ENCODE results near the gene RAB6B.

RAB6B gene

GRCh38 chr3:133835961-133836360 is 59.7 kb downstream of the RAB6B start:
- DNase-seq (ENCODE audit: low read depth in 2 of 2), result no peak

DNA sequence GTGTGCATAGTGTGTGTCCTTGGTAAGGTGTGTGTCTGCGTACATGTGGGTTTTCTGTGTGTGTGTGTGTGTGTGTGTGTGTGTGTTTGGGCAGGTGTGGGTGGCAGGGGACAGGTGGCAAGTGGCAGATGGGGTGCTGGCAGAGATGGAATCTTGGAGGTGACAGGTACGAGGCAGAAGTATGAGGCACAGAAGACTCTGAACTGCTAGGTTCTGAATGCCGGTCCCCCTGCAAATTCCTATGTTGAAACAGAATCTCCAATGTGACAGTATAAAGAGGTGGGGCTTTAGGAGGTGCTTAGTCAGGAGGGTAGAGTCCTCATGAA is 60.3 kb downstream of the RAB6B start:
- DNase-seq (ENCODE audit: low read depth in 2 of 2), result no peak

- DNase-seq (ENCODE audit: low read depth in 2 of 2), result no peak
Observed at GRCh38 chr3:133834621-133835417, 60.9 kb downstream of the RAB6B start.

- no peak for DNase-seq (ENCODE audit: low read depth in 2 of 2)
Observed at GRCh38 chr3:133833880-133834620, 61.6 kb downstream of the RAB6B start.

DNA sequence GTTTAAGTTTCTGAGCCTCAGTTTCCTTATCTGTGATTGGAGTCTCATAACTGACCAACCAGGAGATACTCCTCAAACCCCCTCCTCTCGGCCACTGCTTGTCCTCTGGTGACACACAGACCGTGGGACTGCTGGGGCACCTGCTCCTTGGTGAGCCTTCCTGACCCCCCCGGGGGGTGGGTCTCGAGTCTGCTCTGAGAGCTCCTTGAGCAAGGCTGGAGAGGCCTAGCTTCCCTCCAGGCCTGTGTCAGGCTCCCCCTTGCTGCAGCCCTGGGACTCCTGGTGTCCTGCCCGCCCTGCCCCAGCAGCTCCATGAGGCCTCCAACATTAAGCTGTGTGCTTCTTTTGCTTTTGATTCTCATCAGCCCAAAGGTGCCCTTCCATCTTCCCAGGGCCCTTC is 62.4 kb downstream of the RAB6B start:
- no peak for DNase-seq (ENCODE audit: low read depth in 2 of 2)

GRCh38 chr3:133832802-133833144 is 62.9 kb downstream of the RAB6B start:
- DNase-seq (ENCODE audit: low read depth in 2 of 2), result no peak

DNA sequence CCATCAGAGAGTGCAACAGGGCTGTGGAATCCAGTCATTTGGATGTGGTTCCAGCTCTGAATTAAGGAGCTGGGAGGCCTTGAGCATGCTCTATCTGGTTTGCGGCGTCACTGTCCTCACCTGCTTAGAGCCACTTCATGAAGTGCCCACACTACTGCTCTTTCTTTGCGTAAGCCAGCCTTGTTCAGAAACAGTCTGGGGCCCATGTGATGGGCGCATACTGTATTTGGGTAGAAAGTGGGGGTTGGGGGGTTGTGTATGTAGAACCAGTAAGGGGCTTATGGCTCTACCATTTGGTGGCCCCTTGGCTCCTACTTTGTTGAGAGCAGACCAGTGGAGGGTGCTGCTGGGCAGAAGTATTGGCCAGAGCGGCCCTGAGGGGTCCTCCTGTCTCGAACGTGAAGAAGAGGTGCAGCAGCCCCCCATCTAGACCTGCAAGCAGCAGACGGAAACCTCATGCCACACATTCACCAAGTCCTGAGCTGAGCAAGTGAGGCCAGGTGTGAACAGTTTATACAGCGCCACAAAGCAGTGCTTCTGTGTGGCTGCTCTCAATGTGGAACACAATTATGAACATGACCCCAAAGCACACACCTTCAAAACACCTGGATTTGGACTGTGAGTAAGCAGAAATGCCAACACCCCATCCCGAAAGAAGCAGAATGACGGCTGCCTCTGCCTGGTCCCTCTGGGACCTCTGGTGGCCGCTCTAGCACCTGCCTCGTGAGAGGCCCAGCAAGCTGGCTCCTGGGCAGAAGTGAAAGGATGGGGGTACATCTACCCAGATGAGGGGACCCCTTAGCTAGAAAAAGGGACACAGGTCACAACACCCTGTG is 63.5 kb downstream of the RAB6B start:
- no peak for DNase-seq (ENCODE audit: low read depth in 2 of 2)

GRCh38 chr3:133830071-133830470 is 65.6 kb downstream of the RAB6B start:
- DNase-seq (ENCODE audit: low read depth in 2 of 2), result no peak

DNA sequence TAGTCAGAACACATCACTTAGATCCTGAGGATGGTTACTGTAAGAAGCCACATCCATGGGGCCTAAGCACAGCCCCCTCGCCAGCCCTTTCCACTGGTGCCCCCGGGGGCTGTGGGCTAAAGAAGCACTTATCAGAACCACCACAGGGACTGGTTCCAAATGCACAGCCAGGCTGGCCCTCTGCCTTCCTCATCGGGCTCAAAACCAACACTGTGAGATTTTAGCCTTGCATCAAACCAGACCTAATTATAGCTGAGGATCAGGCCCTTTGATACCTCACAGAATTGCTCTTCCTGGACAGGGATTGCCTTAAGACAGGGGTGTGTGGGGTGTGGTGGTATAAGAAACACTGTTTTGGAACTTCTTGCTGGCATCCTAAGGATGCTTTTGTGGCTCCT is 66.4 kb downstream of the RAB6B start:
- DNase-seq (ENCODE audit: low read depth in 2 of 2), result no peak

- DNase-seq (ENCODE audit: low read depth in 2 of 2), result no peak
Observed at GRCh38 chr3:133828576-133829309, 66.9 kb downstream of the RAB6B start.

DNA sequence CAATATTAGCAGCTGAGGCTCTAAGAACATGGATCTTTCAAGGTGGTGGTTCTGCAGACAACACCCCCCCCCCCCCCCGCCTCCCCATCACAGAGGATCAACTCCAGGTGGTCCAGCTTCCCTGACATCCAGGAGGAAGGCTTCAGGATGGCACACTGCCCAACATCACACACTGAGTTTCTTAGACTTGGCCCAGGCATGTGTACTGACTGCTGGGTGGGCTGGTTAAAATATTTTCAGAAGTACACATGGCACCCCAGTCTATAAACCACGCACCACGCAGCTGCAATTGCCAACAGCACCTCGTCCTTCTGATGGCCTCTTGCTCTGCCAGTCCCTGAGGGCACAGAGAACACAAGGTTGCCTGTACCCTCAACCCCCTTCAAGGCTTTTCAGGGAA is 68.0 kb downstream of the RAB6B start:
- DNase-seq (ENCODE audit: low read depth in 2 of 2), result no peak

DNA sequence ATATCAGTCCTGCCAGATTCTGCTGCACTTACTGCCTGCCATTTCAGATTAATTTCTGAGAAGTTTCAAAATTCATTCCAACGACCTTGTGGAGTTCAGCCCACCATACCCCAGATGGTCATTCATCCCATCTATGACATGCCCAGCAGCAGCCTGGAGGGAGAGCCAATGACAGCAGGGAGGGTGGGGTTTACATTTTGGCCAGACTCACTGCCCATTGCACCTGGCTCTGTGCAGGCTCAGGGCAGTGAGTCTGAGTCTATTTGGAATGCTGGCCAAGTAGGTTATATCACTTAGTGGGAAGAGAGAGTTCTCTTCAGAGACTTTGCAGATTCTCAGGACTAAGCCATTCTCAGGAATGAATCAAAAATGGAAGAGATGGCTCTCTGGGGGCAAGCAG is 68.5 kb downstream of the RAB6B start:
- no peak for DNase-seq (ENCODE audit: low read depth in 2 of 2)

GRCh38 chr3:133825969-133826727 is 69.5 kb downstream of the RAB6B start:
- DNase-seq (ENCODE audit: low read depth in 2 of 2), result no peak

- no peak for DNase-seq (ENCODE audit: low read depth in 2 of 2)
Observed at GRCh38 chr3:133824961-133825485, 70.7 kb downstream of the RAB6B start.

DNA sequence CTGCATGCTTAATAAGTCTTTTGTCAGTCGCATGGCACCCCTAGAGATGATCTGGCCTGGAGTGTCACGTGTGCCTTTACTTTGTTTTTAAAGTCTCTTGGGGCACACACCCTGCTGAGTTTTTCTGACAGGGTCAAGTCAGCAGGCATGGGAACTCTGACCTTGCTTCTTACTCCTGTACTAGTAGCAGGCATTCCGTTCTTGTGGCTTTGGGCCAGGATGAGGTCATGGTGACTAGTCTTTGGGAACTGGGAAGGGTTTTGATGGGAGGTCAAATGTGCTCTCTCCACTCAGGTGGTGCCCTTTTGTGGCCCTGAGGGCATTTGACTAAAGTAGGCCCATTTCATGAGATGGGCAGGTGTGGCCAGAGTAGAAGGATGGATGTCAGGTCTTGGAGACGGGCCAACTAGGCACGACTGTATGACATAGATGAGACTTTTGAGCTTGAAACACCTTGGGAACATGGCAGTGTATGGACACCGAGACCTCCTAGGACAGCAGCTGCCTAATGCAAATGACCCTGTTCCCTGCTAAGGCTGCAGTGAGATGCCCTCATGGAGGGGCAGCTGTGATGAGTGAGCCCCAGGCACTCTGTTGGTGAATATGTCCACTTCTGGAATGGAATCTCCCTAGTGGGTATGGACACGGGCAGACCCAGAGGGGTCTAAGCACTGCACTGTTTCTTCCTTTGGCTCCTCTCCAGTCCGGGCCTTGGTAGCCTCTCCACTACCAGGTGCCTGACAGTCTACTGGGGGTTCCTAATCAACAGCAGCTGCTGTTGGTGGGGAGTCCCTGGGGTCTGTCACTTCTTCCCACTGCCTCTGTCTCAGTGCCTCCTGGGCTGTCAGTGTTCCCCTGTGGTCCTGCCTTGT is 73.7 kb downstream of the RAB6B start:
- DNase-seq (ENCODE audit: low read depth in 2 of 2), result no peak

GRCh38 chr3:133820889-133821675 is 74.6 kb downstream of the RAB6B start:
- no peak for DNase-seq (ENCODE audit: low read depth in 2 of 2)

GRCh38 chr3:133820129-133820528 is 75.6 kb downstream of the RAB6B start:
- DNase-seq (ENCODE audit: low read depth in 2 of 2), result no peak

GRCh38 chr3:133815386-133815785 is 80.3 kb downstream of the RAB6B start:
- no peak for DNase-seq (ENCODE audit: low read depth in 2 of 2)

GRCh38 chr3:133812872-133813271 is 82.8 kb downstream of the RAB6B start:
- no peak for DNase-seq (ENCODE audit: low read depth in 2 of 2)
